Stimulated activated CD8-positive, alpha-beta memory T cell treated with anti-CD3 and anti-CD28 coated beads, Interleukin-2, amount 100 ng/mL, for 1 hour (primary cell): Measurements from ENCODE around the gene CTAGE9.
"Not testable (repeated sequence)": the region's sequence is repeated elsewhere in the genome, so short reads cannot be mapped to it uniquely, and the experiment has no call there.

Source experiments
- DNase-seq, 2 donors: peaks; one replicate each; pipeline ENCODE4 v3.0.0-alpha.2; 2020; ENCODE audit warnings: low read depth in 2 of 2

Gene CTAGE9

DNA sequence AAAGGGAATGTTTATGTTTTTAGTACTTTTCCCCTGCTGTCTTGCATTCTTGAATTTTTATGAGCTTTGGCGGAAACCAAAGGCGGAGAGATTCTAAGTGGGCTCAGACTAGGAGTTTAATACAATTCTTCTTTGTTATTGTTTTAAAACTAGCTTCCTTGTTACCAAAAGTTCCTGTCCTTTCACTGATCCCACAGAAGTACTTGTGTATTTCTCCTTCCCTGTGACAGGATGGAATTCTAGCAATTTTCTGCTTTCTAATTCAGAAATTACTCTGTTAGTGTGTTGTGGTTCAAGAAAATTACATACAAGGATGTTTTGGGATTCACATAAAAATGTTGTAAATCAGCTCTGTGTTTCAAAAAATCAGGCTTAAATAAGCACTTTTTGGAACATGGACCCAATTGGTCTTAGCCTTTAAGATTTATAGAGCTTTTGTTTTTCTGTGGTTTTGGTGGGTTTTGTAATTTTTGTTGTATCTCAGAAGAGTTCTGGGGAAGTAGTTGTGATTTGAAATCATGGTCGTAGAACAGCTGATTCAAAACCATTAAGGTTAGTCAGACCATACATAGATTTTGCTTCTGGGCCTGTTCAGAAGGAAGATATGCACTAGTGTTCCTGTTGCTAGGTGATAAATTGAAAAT lies 17.6 kb upstream of the CTAGE9 start:
- no peak for DNase-seq

DNA sequence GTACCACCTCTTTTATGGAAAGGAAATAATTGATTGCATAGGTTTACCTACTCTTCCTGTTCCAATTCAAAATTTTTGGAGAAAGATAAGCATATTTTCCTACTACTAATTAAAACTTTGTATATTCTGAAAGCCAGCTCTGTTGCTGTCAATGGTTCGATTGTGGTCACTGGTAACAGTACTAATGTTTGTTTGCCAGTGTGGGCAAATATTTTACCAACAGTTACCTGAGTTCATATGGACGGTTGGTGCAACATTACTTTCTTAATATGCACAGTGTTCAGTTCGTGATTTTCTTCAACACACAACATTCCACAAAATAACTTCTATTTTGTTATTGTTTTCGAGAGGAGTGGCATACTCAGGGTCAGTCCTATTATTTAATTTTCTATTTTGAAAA lies 17.1 kb upstream of the CTAGE9 start:
- no peak for DNase-seq

DNA sequence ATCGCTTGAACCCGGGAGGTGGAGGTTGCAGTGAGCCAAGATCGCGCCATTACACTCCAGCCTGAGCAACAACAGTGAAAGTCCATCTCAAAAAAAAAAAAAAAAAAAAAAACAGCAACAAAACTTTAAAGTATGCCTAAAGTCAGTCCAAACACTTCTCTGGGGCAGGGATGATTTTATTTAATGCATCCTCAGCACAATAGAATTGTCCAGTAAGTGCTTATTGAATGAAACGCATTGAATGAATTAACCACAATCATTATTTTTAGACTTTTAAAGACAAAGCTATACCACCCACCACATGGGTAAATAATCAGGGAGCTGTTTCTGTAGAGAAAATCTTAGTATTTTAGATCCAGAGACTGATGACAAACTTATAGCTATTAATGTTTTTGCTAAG lies 16.6 kb upstream of the CTAGE9 start:
- no peak for DNase-seq

DNA sequence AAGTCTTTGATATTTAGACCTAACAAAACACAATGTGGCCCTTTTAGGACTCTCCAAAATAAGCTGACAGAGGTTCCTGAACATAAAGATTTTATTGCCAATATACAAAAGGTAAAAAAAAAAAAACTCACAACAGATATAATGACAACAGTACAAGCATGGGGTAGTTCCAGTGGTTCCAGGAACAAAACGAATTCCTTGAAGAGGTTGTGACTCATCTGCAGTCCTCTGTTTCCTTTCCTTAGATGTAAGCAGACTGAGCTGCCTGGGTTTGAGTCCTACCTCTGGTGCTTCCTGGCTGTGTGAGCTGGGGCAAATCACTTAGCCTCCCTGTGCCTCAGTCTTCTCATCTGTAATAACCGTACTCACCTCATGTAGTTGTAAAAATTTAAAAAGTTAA lies 13.3 kb upstream of the CTAGE9 start:
- DNase-seq: no peak

DNA sequence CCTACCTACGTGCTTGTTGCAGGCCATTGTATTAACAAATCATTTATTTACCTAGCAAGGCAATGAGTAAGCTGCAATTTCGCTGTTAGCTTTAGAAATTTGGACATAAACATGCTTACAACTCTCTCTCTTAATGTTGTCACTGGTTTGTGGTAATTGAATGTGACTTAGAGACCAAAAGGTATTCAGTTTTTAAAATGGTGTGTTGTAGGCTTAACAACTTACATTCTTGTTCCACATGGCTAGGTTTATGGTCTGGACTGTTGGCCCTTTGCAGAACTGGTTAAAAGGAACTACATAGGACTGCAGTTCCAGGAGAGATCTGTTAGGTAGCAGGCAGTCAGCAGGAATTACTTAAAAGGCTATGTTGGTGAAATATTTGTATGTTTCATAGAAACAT lies 10.3 kb upstream of the CTAGE9 start:
- no peak for DNase-seq

- DNase-seq: no peak
These were observed 7.2 kb upstream of the CTAGE9 start for GRCh38 chr6:131717836-131718542.

GRCh38 chr6:131715567-131715966 lies 4.8 kb upstream of the CTAGE9 start:
- DNase-seq: not testable (repeated sequence)

DNA sequence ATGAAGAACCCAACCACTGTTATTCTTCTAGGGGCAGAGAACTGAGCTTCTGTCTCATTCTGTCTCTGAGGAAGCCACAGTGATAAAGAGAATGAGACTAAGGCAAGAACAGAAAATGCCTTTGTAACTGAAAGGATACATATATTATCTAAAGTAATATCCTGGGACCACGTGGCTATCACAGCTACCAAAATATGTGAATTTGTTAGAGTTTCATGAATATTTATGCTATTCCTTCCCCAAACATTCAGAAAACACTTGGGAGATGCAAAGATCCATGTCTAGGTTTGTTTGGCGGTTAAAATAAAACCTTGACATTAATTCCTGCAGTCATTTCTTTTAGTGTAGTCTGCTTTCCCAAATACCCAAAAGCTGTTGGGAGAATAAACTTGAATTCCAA lies 6.9 kb downstream of the CTAGE9 start:
- not testable (repeated sequence) for DNase-seq

- DNase-seq: not testable (repeated sequence)
These were observed 10.0 kb downstream of the CTAGE9 start for GRCh38 chr6:131700851-131701250.

DNA sequence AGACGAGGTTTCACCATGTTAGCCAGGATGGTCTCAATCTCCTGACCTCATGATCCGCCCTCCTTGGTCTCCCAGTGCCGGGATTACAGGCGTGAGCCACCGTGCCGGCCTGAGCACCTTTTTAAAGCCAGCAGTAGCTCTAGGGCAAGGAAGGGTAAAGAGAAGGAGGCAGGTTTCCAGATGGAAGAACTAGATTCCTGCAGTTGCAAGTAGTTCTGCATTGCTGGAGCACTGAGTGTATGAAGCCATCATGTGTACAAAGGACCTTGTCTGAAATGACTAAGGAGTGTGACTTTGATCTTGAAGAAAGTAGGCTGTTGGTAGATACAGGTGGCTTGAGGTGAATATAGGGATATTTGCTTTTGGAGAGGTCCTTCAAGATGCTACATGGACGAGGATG lies 13.9 kb downstream of the CTAGE9 start:
- DNase-seq: no peak

DNA sequence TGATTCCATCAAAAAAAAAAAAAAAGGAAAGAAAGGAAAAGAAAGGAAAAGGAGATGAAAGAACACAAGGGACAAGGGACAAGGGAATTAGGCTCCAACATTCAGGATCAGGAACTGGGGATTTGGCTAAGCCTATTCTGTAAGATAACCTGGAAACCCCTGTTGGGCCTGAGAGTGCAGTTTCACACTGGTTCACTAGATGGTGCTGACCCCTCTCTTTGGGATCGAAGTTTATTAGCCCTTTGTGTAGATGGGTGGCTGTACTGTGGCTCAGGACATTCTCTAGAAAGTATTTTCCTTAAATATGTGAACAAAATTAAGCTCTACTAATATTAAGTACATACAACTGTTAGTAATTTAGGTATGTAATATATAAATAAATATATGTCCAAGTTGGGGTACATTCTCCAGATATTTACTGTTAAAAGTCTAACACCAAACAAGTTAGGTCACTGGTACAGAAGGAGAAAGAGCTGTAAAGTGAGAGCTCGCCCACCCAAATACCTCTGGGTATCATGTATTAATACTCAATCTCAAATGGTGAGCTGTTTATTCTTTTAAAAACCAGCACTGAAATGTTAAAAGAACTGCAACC lies 15.9 kb downstream of the CTAGE9 start:
- no peak for DNase-seq

- DNase-seq: no peak
These were observed 17.4 kb downstream of the CTAGE9 start for GRCh38 chr6:131693384-131693783.

- no peak for DNase-seq
These were observed 18.2 kb downstream of the CTAGE9 start for GRCh38 chr6:131692589-131692988.

GRCh38 chr6:131692031-131692430 lies 18.8 kb downstream of the CTAGE9 start:
- no peak for DNase-seq

GRCh38 chr6:131688286-131688685 lies 22.5 kb downstream of the CTAGE9 start:
- no peak for DNase-seq

- DNase-seq: no peak
These were observed 23.8 kb downstream of the CTAGE9 start for GRCh38 chr6:131687022-131687421.

DNA sequence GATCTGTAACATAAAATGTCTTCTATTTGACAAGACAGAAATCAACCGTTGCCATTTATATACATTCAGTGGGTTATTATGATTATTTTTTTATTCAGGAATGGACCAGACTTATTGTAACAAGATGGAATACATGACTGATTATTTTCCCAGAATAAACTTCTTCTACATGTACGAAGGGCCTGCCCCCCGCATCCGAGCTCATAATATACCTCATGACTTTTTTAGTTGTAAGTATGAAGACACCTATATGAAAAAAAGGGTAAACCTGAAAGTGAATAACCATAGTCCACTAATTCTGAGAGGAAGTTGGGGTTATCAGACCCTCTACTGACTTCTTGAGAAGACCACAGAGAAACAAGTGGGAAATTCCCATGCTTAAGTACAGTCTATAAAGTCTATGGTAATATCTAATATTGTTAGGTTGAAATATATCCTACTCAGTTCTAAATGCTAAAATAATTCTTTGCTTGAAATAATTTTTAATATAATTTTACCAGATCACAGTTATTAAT lies 25.5 kb downstream of the CTAGE9 start:
- DNase-seq: no peak

GRCh38 chr6:131683479-131683878 lies 27.3 kb downstream of the CTAGE9 start:
- no peak for DNase-seq

- no peak for DNase-seq
These were observed 28.4 kb downstream of the CTAGE9 start for GRCh38 chr6:131682442-131682841.

GRCh38 chr6:131681585-131681984 lies 29.2 kb downstream of the CTAGE9 start:
- no peak for DNase-seq

DNA sequence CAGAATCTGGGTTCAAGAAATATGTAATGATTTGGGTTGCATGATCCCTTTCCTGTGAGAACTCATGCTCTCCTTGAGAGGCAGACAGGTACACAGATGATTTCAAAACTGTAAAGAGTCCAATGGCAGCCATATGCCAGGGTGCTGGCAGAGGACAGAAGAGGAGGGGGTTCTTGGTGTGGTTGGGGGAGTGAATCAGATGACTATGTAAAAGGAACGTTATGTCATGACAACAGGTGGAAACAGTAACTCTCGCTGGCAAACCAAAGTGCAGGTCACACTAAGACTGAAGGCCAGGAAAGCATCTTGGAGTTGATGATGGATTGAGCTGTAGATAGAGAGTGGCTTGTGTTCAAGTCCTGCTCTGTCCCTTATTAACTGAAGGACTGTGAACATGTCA lies 29.9 kb downstream of the CTAGE9 start:
- DNase-seq: no peak

- DNase-seq: no peak
These were observed 32.4 kb downstream of the CTAGE9 start for GRCh38 chr6:131678442-131678841.

GRCh38 chr6:131673184-131673583 lies 37.6 kb downstream of the CTAGE9 start:
- DNase-seq: no peak
